ENCODE results near the gene TPST1. TPM values are rescaled to one million over a fixed set of nuclear protein-coding genes. Genes with fewer than 3 reads are reported as not detected.

Gene TPST1
- total RNA-seq, 1 experiment from 2014 or later: 15.9 TPM

- Histone ChIP-seq H3K56ac (ENCODE audit: insufficient read length, low read depth, low read length) (no peak overlapping the region), H2BK20ac (ENCODE audit: low read depth, low read length, poor library complexity, severe bottlenecking) (no peak overlapping the region), H2BK120ac (ENCODE audit: low read depth, low read length, poor library complexity, severe bottlenecking) (no peak overlapping the region), H3K79me1 (ENCODE audit: insufficient read depth, low read depth, low read length, poor library complexity, severe bottlenecking) (no peaks in the 10 kb centered on the region), H3K9ac (ENCODE audit: extremely low read depth, insufficient read length, low read length) (no peak overlapping the region), H3K18ac (ENCODE audit: insufficient read length, low read depth, low read length) (no peak overlapping the region), H3K23ac (ENCODE audit: insufficient read length, low read depth, low read length) (no peak overlapping the region), H4K20me1 (ENCODE audit: control insufficient read depth, insufficient read depth, insufficient read length) (no peaks in the 10 kb centered on the region), H3K4me2 (ENCODE audit: insufficient read depth, insufficient read length, low read length) (no peak overlapping the region), H2AK5ac (ENCODE audit: insufficient read length, low read length) (no peak overlapping the region), H3T11ph (ENCODE audit: low read length) (no peak overlapping the region), H3K27ac (ENCODE audit: insufficient read length, low read depth, low read length) (no peak overlapping the region), H3K4ac (ENCODE audit: low read depth, low read length) (no peak overlapping the region), H3K14ac (ENCODE audit: insufficient read depth, low read length) (no peak overlapping the region), H3K23me2 (ENCODE audit: insufficient read length, low read depth, low read length, poor library complexity, severe bottlenecking) (no peaks in the 10 kb centered on the region), H2BK12ac (ENCODE audit: insufficient read length, low read depth, low read length) (no peak overlapping the region), H4K8ac (replicated peaks; ENCODE audit: insufficient read length, low read depth, low read length) (no peak overlapping the region), H2BK5ac (ENCODE audit: insufficient read length, low read length) (no peak overlapping the region), H2BK15ac (ENCODE audit: low read depth, low read length) (no peak overlapping the region), H2AFZ (ENCODE audit: low read length) (no peak overlapping the region), H3K4me1 (ENCODE audit: insufficient read depth, low read length) (no peaks in the 10 kb centered on the region), H3K79me2 (ENCODE audit: insufficient read depth, low read length) (no peaks in the 10 kb centered on the region), H3K9me3 (ENCODE audit: control insufficient read depth, low read depth, low read length) (no peaks in the 10 kb centered on the region), H3K27me3 (ENCODE audit: insufficient read depth, low read length) (no peaks in the 10 kb centered on the region), H4K5ac (ENCODE audit: insufficient read length, low read depth, low read length) (no peak overlapping the region), H4K91ac (ENCODE audit: insufficient read length, low read depth, low read length) (no peak overlapping the region)
- Mint-ChIP-seq H3K9me3 (peaks cover 7 to 16% of the 10 kb centered on the region in 2 experiments), H3K4me1 (peaks cover 5 to 7% of the 10 kb centered on the region in 2 experiments), H3K27me3 (ENCODE audit: low read depth) (no peaks in the 10 kb centered on the region), H3K27ac (no peak overlapping the region), H3K36me3 (ENCODE audit: insufficient read depth in 1 of 3, low read depth in 3 of 3) (peaks cover 9 to 31% (median 12%) of the 10 kb centered on the region in 3 experiments; a peak in 6 of 7 replicates), H3K4me3 (no peak overlapping the region)
- no peak for DNase-seq
- no CpG with 5 or more reads among the region's 3 CpGs for WGBS (ENCODE audit: extremely low coverage, insufficient read length, low lambda C conversion rate)
- TF ChIP-seq CTCF (conservative IDR thresholded peaks at IDR 0.05): no peak
Observed at GRCh38 chr7:66296557-66296956, 91.4 kb downstream of the TPST1 start.
